H1 (cell line): ENCODE results near the gene KRTAP5-6.

Experiments used
- CTCF ChIP-seq, 3 experiments: IDR thresholded peaks; 1 replicate in 2 of 3; 2 replicates in 1 of 3; pipeline versions ENCODE4 v1.5.1 to v1.6.1; 2011; ENCODE audit warnings: low read length in 3 of 3, mild to moderate bottlenecking in 3 of 3, inconsistent platforms in 2 of 3, low read depth in 1 of 3, moderate library complexity in 1 of 3; ENCODE audit not compliant: insufficient read depth in 1 of 3; ENCODE audit errors: control extremely low read depth in 1 of 3
- PHF8 ChIP-seq: fragments of 200-600 bp; sonication (generic); conservative IDR thresholded peaks from 2 replicates; pipeline ENCODE4 v1.7.1; 2012; ENCODE audit warnings: low read depth, mild to moderate bottlenecking, inconsistent platforms, low read length, moderate library complexity
- POLR2AphosphoS5 ChIP-seq: IDR thresholded peaks from 2 replicates; pipeline ENCODE4 v1.6.1; 2011; ENCODE audit warnings: low read depth, low read length

GRCh38 chr11:1659506-1659905, 37.5 kb upstream of the KRTAP5-6 start:
- TF ChIP-seq CTCF (IDR thresholded peaks at IDR 0.05; ENCODE audit: control extremely low read depth in 1 of 3, insufficient read depth in 1 of 3, low read depth in 1 of 3, low read length in 3 of 3), result no peak
- no peak for TF ChIP-seq POLR2AphosphoS5
- TF ChIP-seq PHF8, result no peak
